ENCODE measurements around the gene LMAN2L.

- no peak for TF ChIP-seq CTCF (IDR thresholded peaks at IDR 0.05; ENCODE audit: low read depth, low read length, poor library complexity, severe bottlenecking)
- TF ChIP-seq EZH2phosphoT487 (IDR thresholded peaks at IDR 0.05; ENCODE audit: borderline replicate concordance, low read length) = no peak
These were observed 37.6 kb downstream of the LMAN2L start for GRCh38 chr2:96702098-96702785.

Measured in DOHH2 (cell line).